GM21360 (cell line): ENCODE data around the gene PLCL1.

Experiments
- ATAC-seq: cut with Tn5 transposase; IDR thresholded peaks from one replicate; pipeline ENCODE4 v1.9.1; 2021; ENCODE audit warnings: mild to moderate bottlenecking, moderate library complexity; ENCODE audit not compliant: unreplicated experiment

The PLCL1 gene

GRCh38 chr2:197924483-197924882, 120.1 kb downstream of the PLCL1 start:
- no peak for ATAC-seq

DNA sequence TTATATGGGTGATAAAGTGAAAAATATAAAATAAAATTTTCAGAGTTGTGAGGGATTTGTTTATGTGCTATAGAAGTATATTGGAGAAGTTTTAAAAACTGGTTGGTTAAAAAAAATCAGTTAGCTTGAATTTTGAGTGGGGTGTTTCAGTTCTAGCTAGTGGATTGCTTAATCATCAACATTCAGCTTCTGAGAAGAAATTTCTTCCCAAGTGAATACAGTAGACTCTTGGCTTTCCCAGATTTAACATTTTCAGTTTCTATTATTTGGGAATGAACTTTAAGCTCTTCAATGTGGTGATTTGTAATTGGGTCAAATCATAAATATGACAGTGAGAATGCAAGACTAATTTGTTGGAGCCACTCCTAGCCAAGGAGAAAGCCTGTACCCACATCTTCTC, 120.8 kb downstream of the PLCL1 start:
- no peak for ATAC-seq

GRCh38 chr2:197925976-197926375, 121.6 kb downstream of the PLCL1 start:
- no peak for ATAC-seq

DNA sequence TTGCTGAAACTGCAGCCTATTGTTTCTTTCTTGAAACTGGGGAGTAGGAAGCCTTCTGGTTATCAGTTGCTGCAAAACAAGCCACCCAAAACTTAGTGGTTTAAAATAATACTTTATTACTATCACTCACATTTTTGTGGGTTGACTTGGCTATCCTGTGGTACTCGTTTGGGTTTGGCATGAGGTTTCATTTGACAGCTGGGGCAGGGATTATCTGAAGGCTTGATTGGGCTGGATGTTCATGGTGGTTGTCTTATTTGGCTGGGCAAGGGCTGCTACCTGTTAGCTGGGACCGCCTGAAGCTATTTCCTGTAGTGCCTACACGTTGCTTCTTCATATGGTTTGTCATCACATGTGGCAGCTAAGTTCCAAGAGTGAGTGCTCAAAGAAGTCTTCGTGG, 122.3 kb downstream of the PLCL1 start:
- no peak for ATAC-seq

DNA sequence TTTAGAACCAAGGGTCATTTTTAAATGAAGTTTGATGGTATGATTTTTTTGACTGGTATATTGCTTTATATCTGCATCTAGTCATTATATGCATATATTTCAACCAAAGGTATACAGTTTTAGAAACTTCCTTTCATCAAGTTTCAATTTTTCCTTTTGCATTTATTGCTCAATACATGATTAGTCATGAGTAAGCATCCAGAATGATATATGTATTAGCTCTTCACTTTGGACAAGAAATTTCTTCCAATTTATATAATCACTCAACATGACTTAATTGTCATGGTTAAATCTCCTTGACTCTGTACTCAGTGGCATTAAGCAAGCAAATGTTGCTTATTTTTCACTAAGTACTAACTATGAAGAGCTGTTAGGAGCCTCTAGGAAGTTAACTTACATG, 123.6 kb downstream of the PLCL1 start:
- no peak for ATAC-seq

- no peak for ATAC-seq
These were observed 124.9 kb downstream of the PLCL1 start for GRCh38 chr2:197929008-197929885.

DNA sequence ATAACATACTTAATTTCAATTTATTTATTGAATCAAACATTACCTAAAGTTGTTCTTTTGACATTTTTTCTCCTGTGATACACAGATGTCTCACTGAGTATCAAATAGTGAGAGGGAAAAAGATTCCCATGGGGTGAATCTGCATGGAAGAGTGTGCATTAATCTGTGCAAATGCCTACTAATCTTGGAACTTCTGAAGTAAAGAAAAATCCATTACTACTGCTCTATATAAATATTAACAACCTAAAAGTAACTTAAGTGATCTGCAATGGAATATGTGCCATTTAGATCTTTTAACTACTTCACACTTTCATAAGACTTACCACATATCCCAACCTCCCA, 125.5 kb downstream of the PLCL1 start:
- ATAC-seq, result no peak

- ATAC-seq, result no peak
These were observed 126.3 kb downstream of the PLCL1 start for GRCh38 chr2:197930570-197931278.

DNA sequence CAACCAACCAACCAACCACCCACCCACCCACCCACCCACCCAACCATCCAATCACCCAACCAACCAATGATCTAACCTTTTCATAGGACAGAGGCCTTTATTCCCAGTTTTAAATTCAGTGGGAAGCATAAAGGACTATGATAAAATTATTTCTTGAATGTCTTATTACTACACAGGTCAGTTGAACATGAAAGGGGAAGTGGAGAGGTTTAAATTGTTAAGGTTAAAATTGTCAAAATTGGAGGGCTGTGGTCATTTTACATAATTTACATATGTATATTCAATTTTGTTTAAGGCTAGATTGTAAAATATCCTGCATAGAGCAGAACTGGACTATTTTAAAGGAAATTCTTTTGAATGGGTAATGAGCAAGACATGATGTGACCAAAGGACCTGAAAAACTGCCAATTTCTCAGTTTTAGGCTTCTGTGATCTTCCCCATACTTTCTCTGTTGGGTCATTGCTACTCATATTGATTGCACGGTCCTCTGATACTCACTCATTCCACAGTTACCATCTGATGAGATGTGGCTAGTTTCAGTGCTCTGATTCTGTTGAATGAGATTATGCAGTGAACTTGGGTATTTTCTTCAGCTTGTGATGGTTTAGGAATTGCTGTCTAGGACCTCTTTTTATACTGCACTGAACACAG, 127.4 kb downstream of the PLCL1 start:
- no peak for ATAC-seq

DNA sequence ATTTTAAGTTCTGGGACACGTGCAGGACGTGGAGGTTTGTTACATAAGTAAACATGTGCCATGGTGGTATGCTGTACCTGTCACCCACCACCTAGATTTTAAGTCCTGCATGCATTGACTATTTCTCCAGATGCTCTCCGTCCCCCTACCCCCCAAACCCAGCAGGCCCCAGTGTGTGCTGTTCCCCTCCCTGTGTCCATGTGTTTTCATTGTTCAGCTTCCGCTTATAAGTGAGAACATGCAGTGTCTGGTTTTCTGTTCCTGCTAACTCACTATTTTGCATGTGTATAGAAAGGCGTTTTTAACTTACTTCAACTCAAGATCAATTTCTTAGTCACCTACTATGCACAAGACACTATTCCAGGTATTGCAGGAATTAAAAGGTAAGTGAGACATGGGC, 128.0 kb downstream of the PLCL1 start:
- ATAC-seq, result no peak

- ATAC-seq, result no peak
These were observed 130.0 kb downstream of the PLCL1 start for GRCh38 chr2:197934261-197934933.

DNA sequence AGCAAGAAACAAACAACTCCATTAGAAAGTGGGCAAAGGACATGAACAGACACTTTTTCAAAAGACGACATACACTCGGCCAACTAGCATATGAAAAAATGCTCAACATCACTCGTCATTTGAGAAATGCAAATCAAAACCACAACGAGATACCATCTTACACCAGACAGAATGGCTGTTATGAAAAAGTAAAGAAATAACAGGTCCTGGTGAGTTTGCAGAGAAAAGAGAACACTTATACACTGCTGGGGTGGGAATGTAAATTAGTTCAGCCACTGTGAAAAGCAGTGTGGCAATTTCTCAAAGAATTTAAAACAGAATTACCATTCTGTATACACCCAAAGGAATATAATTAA, 130.5 kb downstream of the PLCL1 start:
- ATAC-seq, result no peak

- no peak for ATAC-seq
These were observed 133.4 kb downstream of the PLCL1 start for GRCh38 chr2:197937814-197938213.

DNA sequence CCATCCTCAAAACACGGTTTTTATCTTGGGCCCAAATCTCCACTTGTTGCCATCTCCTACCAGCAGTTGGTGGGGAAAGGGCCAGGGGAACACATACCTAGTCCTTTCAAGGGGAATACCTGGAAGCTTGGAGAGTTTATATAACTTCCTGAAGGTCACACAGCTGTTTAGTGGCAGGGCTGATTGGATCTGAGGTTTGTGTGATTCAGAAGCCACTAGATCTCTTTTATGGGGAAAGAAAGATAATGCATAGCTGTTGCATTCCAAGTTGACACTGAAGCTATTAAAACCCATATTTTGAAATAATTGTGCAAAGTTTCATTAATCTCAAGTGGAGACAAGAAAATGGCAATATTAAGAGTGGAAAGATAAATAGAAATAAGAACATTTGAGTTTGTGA, 134.2 kb downstream of the PLCL1 start:
- ATAC-seq, result no peak

- no peak for ATAC-seq
These were observed 135.4 kb downstream of the PLCL1 start for GRCh38 chr2:197939787-197940186.

DNA sequence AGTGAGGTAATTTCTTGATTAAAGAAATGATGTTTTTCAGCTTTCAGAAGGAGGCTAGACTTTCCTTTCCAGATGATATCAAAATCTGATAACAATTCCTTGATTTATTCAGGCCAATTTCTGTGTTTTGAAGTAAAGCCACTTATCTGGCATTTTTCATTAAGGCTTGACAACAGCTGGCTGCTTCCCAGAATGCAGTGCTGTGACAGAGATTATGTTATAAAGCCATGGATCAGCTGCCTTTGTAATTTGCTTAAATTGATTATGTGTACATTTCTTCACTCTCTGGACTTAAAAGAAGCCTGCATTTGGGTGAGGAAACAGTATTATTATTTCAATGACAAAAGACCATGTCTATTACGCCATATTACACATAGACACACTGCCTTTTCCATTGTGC, 136.0 kb downstream of the PLCL1 start:
- ATAC-seq, result no peak

DNA sequence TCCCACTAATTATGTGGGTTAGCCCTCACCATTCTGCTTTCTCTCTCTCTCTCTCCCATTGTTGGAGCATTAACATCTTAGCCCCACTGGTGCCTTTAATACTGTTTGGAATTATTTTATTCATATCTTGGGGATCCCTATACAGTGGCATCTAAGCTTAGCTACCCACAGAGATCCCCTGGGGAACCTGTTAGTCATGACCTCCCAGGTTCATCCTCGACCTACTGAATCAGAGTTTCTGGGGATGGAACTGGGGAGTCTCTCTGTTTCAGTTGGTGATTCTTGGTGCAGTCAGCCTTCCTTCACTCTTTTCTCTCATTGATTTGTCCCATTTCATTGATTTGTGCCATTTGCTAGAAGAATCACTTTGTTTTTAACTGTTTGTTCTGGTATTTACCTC, 137.3 kb downstream of the PLCL1 start:
- no peak for ATAC-seq

DNA sequence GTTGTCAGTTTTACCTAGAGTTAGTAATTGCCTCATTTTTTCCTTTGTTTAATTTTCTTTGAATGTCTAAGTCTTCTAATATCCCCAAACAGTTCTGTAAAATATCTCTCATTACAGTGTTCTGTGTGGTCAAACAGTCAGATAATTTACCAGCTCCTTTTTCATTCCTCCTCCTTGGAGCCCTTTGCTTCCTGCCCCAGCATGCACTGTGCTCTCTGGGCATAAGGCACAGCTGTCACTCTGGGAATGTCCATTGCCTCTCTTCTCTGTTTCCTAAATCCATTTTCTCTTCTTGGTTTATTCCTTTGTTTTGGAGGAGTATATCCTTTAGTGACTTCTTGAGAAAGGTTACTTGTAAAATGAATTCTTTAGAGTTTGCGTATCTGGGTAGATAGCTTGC, 139.3 kb downstream of the PLCL1 start:
- ATAC-seq, result no peak

- no peak for ATAC-seq
These were observed 140.2 kb downstream of the PLCL1 start for GRCh38 chr2:197944416-197945096.

- ATAC-seq, result no peak
These were observed 142.2 kb downstream of the PLCL1 start for GRCh38 chr2:197946562-197946961.

GRCh38 chr2:197947219-197947757, 142.9 kb downstream of the PLCL1 start:
- ATAC-seq, result no peak
